Measurements from ENCODE around the gene NDUFB10. TPM values are rescaled to one million over a fixed set of nuclear protein-coding genes. Genes with fewer than 3 reads are reported as not detected.
"Not testable (repeated sequence)": the region's sequence is repeated elsewhere in the genome, so short reads cannot be mapped to it uniquely, and the experiment has no call there.

Gene NDUFB10
- total RNA-seq, 1 experiment from 2014 or later: 202 TPM

DNA sequence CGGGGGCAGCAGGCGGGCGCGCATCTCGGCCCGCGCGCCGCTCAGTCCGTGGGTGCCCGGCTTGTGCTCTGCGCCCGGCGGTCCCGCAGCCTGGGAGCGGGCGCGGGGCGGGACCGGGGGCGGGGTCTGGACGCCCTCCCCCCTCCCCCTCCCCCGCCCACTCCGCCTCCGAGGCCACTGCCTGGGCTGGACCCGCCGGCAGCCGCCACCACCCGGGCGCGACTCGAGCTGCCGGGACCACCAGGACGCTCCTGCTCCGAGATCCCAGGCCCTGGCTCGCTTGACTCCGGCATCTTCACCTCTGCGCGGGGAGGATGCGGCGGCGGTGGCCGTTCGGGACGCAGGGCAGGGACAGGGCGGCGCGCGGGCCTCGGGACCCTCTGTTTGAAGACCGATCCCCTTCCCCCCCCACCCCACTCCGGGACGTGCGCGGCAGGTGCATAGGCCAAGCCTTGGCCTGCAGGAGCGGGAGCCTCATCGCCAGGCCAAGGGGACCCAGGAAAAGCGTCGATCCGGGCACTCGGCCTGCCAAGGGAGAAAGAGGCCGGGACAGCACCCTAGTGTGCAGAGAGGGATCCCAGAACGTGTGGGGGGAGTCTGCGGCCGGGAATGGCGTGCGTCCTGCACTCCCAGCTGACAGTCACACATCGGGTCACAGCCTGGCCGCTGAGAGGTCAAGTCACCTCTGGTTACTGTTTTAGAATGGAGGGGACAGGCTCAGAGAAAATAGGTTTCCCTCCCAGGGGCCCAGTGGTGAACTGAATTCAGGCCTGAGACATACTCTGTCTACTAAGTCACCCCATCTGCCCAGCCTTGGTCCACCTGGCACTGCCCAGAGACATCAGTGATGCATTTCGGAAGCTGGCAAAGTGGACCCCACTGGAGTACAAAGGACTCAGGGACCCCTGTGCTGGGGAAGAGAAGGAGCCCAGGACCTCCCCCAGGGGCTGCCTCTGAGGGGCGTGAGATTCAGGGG lies 40.7 kb upstream of the NDUFB10 start, which contains the start of gene HS3ST6:
HS3ST6 (minus strand) TSS at position 65 of the 976 bp plus-strand sequence. CDS start 92 bp downstream, outside the sequence.
- CTCF ChIA-PET: interaction anchor here (0.7 kb wide), 1 partner anchor 90 kb away, joined by 3 read pairs; no protein-coding TSS in a partner anchor
- POLR2A ChIA-PET: no interaction called here
- H3K27me3 Mint-ChIP-seq (ENCODE audit: insufficient read depth, unreplicated experiment): peaks cover 49% of the 10 kb centered on the region
- no peaks in the 10 kb centered on the region for H3K9me3 Mint-ChIP-seq (ENCODE audit: unreplicated experiment)
- no TSS peak for BruUV-seq (replicated peaks)
- H3K4me3 Mint-ChIP-seq (ENCODE audit: unreplicated experiment): no peak within 1 kb of the TSS
- H3K4me1 Mint-ChIP-seq (ENCODE audit: insufficient read depth, unreplicated experiment): peaks cover 6% of the 10 kb centered on the region
- DNase-seq (ENCODE audit: unreplicated experiment): no peak
- H3K27ac Mint-ChIP-seq (ENCODE audit: low read depth, unreplicated experiment): no peak within 1 kb of the TSS
- TF ChIP-seq, protein P1, sequence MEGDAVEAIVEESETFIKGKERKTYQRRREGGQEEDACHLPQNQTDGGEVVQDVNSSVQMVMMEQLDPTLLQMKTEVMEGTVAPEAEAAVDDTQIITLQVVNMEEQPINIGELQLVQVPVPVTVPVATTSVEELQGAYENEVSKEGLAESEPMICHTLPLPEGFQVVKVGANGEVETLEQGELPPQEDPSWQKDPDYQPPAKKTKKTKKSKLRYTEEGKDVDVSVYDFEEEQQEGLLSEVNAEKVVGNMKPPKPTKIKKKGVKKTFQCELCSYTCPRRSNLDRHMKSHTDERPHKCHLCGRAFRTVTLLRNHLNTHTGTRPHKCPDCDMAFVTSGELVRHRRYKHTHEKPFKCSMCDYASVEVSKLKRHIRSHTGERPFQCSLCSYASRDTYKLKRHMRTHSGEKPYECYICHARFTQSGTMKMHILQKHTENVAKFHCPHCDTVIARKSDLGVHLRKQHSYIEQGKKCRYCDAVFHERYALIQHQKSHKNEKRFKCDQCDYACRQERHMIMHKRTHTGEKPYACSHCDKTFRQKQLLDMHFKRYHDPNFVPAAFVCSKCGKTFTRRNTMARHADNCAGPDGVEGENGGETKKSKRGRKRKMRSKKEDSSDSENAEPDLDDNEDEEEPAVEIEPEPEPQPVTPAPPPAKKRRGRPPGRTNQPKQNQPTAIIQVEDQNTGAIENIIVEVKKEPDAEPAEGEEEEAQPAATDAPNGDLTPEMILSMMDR (IDR thresholded peaks at IDR 0.05; ENCODE audit: unreplicated experiment): no peak
- no peaks in the 10 kb centered on the region for H3K36me3 Mint-ChIP-seq (ENCODE audit: insufficient read depth, unreplicated experiment)
- intact Hi-C loops (cut with micrococcal nuclease): no loop called here

DNA sequence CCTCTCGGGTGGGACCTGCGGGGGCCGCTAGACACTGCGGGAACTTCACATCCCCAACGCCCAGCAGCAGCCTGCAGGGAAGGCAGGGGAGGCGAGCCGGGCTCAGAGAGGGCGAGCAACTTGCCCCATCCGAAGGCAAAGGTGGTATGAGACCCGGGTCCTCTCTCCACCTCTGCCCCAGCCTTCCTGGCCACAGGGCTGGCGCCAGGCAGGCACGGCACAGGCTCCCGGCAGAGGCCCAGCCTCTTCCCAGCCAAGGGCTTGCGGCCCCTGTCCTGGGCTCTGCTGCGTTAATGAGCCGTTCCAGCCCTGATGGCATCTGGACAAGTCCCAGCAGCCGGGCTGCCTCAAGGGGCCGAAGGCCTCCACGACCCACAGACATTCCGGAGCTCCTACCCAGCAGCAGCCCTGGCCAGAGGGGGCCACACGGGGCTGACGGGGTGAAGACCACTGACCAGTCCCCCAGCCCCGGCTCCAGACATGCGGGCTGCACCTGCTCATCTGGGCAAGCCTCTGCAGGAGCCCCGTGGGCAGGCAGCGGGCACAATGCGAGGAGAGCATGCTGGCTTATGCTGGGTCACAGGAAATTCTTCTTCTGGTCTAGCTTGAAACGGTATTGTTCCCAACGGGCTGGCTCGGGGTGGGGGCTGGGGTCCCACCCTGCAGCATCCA lies 39.9 kb upstream of the NDUFB10 start:
- no peak overlapping the region for H3K27ac Mint-ChIP-seq (ENCODE audit: low read depth, unreplicated experiment)
- H3K36me3 Mint-ChIP-seq (ENCODE audit: insufficient read depth, unreplicated experiment): no peaks in the 10 kb centered on the region
- DNase-seq (ENCODE audit: unreplicated experiment): no peak
- H3K4me3 Mint-ChIP-seq (ENCODE audit: unreplicated experiment): no peak overlapping the region
- peaks cover 6% of the 10 kb centered on the region for H3K4me1 Mint-ChIP-seq (ENCODE audit: insufficient read depth, unreplicated experiment)
- no TSS peak for BruUV-seq (replicated peaks)
- H3K27me3 Mint-ChIP-seq (ENCODE audit: insufficient read depth, unreplicated experiment): peaks cover 49% of the 10 kb centered on the region
- TF ChIP-seq, protein P1 (IDR thresholded peaks at IDR 0.05; ENCODE audit: unreplicated experiment): no peak
- intact Hi-C loops (cut with micrococcal nuclease): no loop called here
- ChIA-PET CTCF (interaction anchor here (0.7 to 1.4 kb wide), 2 partner anchors 10 to 90 kb away, joined by 3 read pairs; no protein-coding TSS in a partner anchor), POLR2A (no interaction called here)
- no peaks in the 10 kb centered on the region for H3K9me3 Mint-ChIP-seq (ENCODE audit: unreplicated experiment)

DNA sequence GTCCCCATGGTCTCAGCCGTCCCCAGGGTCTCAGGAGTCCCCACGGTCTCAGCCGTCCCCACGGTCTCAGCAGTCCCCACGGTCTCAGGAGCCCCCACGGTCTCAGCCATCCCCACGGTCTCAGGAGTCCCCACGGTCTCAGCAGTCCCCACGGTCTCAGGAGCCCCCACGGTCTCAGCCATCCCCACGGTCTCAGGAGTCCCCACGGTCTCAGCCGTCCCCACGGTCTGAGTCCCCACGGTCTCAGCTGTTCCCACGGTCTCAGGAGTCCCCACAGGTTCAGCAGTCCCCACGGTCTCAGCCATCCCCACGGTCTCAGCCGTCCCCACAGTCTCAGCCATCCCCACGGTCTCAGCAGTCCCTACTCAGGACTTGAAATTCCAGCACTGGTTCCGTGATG lies 39.2 kb upstream of the NDUFB10 start:
- H3K4me3 Mint-ChIP-seq (ENCODE audit: unreplicated experiment); intact Hi-C loops (cut with micrococcal nuclease); BruUV-seq (replicated peaks); H3K9me3 Mint-ChIP-seq (ENCODE audit: unreplicated experiment); H3K4me1 Mint-ChIP-seq (ENCODE audit: insufficient read depth, unreplicated experiment); DNase-seq (ENCODE audit: unreplicated experiment); H3K27ac Mint-ChIP-seq (ENCODE audit: low read depth, unreplicated experiment); H3K36me3 Mint-ChIP-seq (ENCODE audit: insufficient read depth, unreplicated experiment); POLR2A ChIA-PET: not testable (repeated sequence)
- peaks cover 49% of the 10 kb centered on the region for H3K27me3 Mint-ChIP-seq (ENCODE audit: insufficient read depth, unreplicated experiment)
- CTCF ChIA-PET: interaction anchor here (1.4 kb wide), 1 partner anchor 10 kb away, joined by 3 read pairs; no protein-coding TSS in a partner anchor

DNA sequence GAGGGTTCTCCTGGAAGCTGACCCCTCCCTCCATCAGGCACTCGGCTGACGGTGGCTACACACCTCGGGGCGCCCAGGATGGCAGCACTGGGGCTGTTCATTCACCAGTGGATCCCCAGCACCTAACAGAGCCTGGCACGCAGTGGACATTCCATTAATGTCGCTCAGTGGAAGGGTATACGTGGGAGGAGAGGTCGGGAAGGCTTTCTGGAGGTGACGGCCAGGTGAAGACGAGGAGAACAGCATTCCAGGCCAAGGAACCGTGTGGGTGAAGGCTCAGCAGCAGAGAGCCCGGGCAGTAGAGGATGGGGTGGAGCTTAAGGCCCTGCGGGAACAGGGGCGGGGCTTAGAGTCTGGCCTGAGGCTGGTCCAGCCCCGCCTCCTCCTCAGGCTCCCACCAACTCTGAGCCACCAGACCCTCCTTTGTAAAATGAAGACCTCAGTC lies 38.6 kb upstream of the NDUFB10 start:
- POLR2A ChIA-PET: interaction anchor here (1.5 kb wide), 1 partner anchor 52 kb away, joined by 3 read pairs; no protein-coding TSS in a partner anchor
- DNase-seq (ENCODE audit: unreplicated experiment): no peak
- Mint-ChIP-seq H3K9me3 (ENCODE audit: unreplicated experiment) (no peaks in the 10 kb centered on the region), H3K27me3 (ENCODE audit: insufficient read depth, unreplicated experiment) (peaks cover 49% of the 10 kb centered on the region), H3K36me3 (ENCODE audit: insufficient read depth, unreplicated experiment) (no peaks in the 10 kb centered on the region), H3K4me3 (ENCODE audit: unreplicated experiment) (no peak overlapping the region), H3K4me1 (ENCODE audit: insufficient read depth, unreplicated experiment) (peaks cover 6% of the 10 kb centered on the region), H3K27ac (ENCODE audit: low read depth, unreplicated experiment) (no peak overlapping the region)
- intact Hi-C loops (cut with micrococcal nuclease): no loop called here
- TF ChIP-seq, protein P1 (IDR thresholded peaks at IDR 0.05; ENCODE audit: unreplicated experiment): no peak
- CTCF ChIA-PET: interaction anchor here (1.4 kb wide), 1 partner anchor 9 kb away, joined by 3 read pairs; no protein-coding TSS in a partner anchor
- BruUV-seq (replicated peaks): no TSS peak

Data from MCF 10A (cell line).